Retinal pigment epithelial cell (primary cell): ENCODE data around the gene PCSK5.
"Not testable (repeated sequence)": the region's sequence is repeated elsewhere in the genome, so short reads cannot be mapped to it uniquely, and the experiment has no call there.

Experiments used
- DNase-seq: peaks from one replicate; pipeline ENCODE4 v3.0.0-alpha.2; 2010; ENCODE audit warnings: low read depth
- H3K4me3 ChIP-seq: 2 replicates; pipeline ENCODE4 v1.5.1; 2011; ENCODE audit warnings: mild to moderate bottlenecking, low read length, control low read depth, moderate library complexity
- TF ChIP-seq, protein P1 (sequence below): conservative IDR thresholded peaks from 2 replicates; pipeline ENCODE4 v1.5.1; 2011; ENCODE audit warnings: low read depth, low read length, control low read depth, inconsistent platforms

Gene PCSK5

DNA sequence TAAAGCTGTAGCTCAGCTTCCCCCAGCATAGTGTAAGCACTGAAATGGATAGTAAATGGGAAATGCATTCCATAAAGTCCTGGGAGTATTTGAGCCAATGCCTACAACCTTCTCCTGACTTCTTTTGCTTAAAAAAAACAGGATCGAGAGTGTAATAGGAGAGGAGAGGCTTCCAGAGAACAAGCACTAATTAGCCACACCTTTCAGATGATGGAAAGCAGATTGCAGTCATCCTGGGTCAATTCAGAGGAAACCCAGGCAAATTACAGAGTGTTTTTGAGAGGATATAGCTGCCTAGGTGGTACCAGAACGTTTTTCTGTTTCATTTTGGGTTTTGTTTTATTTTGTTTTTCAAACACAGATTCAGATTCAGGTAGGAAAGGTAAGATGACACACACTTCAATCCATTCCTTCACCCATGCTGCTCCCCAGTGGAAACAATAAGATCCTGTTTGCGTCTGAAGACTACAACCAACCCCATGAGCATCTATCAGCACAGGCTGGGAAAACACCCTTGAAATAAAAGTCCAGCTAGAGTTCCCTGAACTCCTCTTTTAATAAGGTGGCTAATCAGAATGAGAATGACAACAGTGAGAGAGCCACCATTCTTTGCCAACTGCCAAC lies 408.2 kb downstream of the PCSK5 start:
- TF ChIP-seq, protein P1, sequence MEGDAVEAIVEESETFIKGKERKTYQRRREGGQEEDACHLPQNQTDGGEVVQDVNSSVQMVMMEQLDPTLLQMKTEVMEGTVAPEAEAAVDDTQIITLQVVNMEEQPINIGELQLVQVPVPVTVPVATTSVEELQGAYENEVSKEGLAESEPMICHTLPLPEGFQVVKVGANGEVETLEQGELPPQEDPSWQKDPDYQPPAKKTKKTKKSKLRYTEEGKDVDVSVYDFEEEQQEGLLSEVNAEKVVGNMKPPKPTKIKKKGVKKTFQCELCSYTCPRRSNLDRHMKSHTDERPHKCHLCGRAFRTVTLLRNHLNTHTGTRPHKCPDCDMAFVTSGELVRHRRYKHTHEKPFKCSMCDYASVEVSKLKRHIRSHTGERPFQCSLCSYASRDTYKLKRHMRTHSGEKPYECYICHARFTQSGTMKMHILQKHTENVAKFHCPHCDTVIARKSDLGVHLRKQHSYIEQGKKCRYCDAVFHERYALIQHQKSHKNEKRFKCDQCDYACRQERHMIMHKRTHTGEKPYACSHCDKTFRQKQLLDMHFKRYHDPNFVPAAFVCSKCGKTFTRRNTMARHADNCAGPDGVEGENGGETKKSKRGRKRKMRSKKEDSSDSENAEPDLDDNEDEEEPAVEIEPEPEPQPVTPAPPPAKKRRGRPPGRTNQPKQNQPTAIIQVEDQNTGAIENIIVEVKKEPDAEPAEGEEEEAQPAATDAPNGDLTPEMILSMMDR, result no peak
- no peak overlapping the region for H3K4me3 ChIP-seq
- no peak for DNase-seq

DNA sequence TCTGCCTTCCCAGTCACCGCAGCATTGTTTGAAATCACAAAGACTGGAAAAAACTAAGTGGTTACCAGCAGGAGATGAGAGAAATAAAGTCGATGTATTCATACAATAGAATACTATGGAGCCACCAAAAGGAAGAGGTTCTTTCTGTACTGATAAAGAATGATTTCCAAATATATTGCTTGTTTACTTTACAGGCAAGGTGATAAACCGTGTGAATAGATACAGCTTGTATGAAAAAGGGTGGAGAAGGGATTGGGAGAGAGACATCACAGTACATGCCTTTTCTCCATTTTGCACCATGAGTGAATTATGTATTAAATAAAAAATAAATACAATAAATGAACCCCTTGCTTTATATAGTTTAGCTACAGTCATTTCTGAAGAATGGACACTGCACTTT lies 412.1 kb downstream of the PCSK5 start:
- no peak overlapping the region for H3K4me3 ChIP-seq
- DNase-seq, result no peak
- TF ChIP-seq, protein P1, result no peak

DNA sequence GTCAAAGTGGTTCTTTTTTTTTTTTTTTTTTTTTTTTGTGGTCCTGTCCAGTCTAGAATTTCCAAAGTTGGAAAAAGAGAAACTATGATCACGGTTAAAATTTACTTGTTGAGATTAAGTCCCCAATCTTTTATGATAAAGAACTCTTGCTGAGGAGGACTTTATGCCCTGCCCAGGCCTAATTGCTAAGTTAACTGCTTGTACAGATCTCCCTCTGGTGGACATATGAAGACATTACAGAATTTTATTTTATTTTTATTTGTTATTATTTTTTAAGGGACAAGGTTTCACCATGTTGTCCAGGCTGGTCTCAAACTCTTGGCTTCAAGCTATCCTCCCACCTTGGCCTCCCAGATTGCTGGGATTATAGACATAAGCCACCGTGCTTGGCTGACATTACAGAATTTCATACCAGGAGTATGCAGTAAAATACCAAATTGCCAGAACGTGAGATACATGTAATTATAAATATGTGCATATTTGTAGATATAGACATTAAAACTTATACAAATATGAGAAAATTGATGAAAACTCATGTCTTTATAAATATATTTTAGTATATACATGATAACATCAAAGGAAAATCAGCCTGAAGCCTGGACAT lies 412.6 kb downstream of the PCSK5 start:
- no peak overlapping the region for H3K4me3 ChIP-seq
- peak; percentile 23 for DNase-seq
- TF ChIP-seq, protein P1, result peak; percentile 58

DNA sequence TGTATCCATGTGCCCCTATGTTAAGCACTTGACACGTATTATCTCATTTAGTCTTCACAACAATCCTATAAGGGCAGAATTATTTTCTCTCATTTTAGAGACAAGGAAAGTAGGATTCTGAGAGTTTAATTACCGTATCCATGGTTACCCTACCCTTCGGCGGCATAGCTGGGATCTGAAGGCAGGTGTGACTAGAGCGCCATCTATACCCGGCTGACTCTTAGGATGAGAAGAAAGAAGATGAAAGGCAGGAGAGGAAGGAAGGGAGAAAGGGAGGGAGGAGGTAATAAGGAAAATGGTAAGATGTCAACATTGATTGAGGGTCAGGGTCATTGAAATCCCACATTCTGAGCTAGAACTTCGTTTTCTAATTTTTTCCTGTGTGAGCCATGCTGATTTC lies 416.6 kb downstream of the PCSK5 start:
- not testable (repeated sequence) for DNase-seq, H3K4me3 ChIP-seq
- TF ChIP-seq, protein P1, result peak; percentile 30

DNA sequence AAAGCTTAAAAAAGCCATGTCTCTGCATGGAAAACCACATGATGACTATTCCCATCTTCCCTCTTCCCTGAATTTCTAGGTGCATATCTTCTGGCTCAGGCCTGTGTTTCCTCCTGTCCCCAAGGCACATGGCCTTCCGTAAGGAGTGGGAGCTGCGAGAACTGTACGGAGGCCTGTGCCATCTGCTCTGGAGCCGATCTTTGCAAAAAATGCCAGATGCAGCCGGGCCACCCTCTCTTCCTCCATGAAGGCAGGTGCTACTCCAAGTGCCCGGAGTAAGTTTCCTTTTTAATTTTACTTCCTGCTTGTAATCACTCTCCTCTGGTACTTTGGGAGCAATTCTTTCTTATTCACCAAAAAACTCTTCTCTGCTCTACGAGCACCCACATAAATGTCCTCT lies 420.1 kb downstream of the PCSK5 start:
- no peak overlapping the region for H3K4me3 ChIP-seq
- TF ChIP-seq, protein P1, result no peak
- no peak for DNase-seq

DNA sequence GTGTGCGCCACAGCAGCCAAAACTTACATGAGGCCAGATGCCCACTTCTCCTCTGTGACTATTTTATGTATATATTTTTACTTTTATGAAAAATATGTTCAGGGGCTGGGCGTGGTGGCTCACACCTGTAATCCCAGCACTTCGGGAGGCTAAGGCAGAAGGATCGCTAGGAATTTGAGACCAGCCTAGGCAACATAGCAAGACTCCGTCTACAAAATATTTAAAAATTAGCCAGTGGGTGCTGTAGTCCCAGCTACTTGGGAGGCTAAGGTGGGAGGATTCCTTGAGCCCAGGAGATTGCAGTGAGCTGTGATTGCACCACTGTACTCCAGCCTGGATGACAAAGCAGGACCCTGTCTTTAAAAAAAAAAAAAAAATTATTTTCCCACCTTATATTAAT lies 420.5 kb downstream of the PCSK5 start:
- H3K4me3 ChIP-seq, result no peak overlapping the region
- TF ChIP-seq, protein P1, result no peak
- no peak for DNase-seq

DNA sequence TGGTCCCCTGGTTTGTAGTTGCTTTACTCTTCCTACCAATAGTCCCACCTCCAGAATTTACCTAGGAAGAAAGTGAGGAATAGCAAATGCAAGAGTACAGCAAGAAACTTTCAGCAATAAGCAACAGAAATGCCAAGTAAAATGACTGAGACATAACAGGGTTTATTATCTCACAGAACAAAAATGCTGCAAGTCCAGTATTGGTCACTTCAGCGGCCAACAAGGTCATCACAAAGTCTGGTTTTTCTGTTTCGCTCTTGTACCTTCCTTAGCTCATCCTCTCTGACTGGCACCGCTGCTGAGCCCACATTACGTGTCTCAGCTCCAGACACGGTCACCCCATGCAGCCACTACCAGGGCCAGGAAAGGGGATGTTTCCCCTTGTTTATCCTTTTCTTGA lies 421.1 kb downstream of the PCSK5 start:
- TF ChIP-seq, protein P1, result no peak
- H3K4me3 ChIP-seq, result no peak overlapping the region
- no peak for DNase-seq
